ENCODE results near the gene MYH16. TPM values are rescaled to one million over a fixed set of nuclear protein-coding genes. Genes with fewer than 3 reads are reported as not detected.

Gene MYH16
- total and polyA plus RNA-seq, 9 of the 15 experiments (the other 6 are each of a cell fraction or from before 2014, with no cell fraction given), result 0.09 TPM; not detected in 8

GRCh38 chr7:99244939-99245338 is 27.7 kb upstream of the MYH16 start (continued):
- TF ChIP-seq XRCC3 (IDR thresholded peaks at IDR 0.05), result no peak

DNA sequence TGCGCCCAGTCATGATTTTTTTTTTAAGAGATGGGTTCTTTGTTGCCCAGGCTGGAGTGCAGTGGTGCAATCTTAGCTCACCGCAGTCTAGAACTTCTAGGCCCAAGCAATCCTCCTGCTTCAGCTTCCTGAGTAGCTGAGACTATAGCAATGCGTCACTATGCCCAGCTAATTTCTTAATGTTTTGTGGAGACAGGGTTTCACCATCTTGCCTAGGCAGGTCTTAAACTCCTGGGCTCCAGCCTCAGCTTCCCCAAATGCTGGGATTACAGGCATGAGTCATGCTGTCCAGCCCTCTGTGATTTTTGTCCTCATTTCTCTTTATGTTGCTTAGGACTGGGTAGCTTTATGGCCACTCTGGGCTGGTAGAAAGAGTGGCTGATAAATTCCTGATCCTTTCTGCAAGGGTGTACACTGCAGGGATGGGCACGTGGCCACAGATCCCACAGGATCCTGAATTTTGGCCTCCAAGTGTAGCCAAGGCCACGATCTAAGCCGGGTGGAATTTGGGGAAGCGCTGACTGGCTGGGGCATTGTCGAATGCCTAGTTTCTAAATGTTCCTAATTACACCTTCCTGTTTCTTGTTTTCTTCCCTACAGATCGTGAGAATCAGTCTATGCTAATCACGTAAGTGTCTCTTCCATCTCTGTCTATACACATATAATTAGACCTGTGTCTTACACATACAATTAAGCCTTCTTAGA is 24.1 kb upstream of the MYH16 start:
- no peak overlapping the region for H3K4me2 ChIP-seq (ENCODE audit: insufficient read depth, low read length)
- H3K27ac ChIP-seq (ENCODE audit: extremely low read depth, low read depth, low read length), result no peak overlapping the region
- ChIA-PET POLR2A (interaction anchor here (0.7 to 1.3 kb wide), 3 partner anchors 32 to 875 kb away, joined by 3 to 4 read pairs (median 3); no protein-coding TSS in a partner anchor), CTCF (ENCODE audit: low intra/inter-chr PET ratio) (no interaction called here)
- H3K9me3 ChIP-seq (replicated peaks; ENCODE audit: control insufficient read depth, insufficient read depth, low read depth, low read length), result no peaks in the 10 kb centered on the region
- no peak for TF ChIP-seq SMARCA5 (IDR thresholded peaks at IDR 0.05)
- no peak for TF ChIP-seq ZNF785 (CRISPR knock-in tag; IDR thresholded peaks at IDR 0.05)
- in situ Hi-C loops (cut with MboI) (no loop called here), intact Hi-C loops (cut with micrococcal nuclease) (no loop called here)
- peaks cover 35 to 68% of the 10 kb centered on the region in 2 experiments; a peak in 4 of 5 replicates for H3K27me3 ChIP-seq (ENCODE audit: control insufficient read depth in 2 of 2, insufficient read depth in 2 of 2, low read length in 2 of 2)
- DNase-seq (ENCODE audit: extremely low read depth in 1 of 4, low spot score in 3 of 4) (no peak), FAIRE-seq (no peak), ATAC-seq (no peak)
- WGBS (ENCODE audit: insufficient coverage, low coverage, missing lambda C conversion rate), result 6% methylated on average over 10 of the region's 10 CpGs
- no peak overlapping the region for H3K4me3 ChIP-seq
- H4K20me1 ChIP-seq (replicated peaks; ENCODE audit: control insufficient read depth, insufficient read depth, low read length), result no peaks in the 10 kb centered on the region
- no peak overlapping the region for H3K9ac ChIP-seq (ENCODE audit: insufficient read depth in 1 of 2, low read depth in 2 of 2, low read length in 2 of 2)
- BruUV-seq (replicated peaks), result no TSS peak
- H2AFZ ChIP-seq (ENCODE audit: low read depth, low read length), result no peak overlapping the region
- H3K4me1 ChIP-seq (replicated peaks in 1 of 2; ENCODE audit: control insufficient read depth in 2 of 2, insufficient read depth in 2 of 2, low read length in 2 of 2), result no peaks in the 10 kb centered on the region; a peak in 1 of 5 replicates
- no peaks in the 10 kb centered on the region for H3K36me3 ChIP-seq (ENCODE audit: control insufficient read depth, insufficient read depth, low read length)
- H3K79me2 ChIP-seq (ENCODE audit: control insufficient read depth, insufficient read depth, low read length), result no peaks in the 10 kb centered on the region
- no peaks in the 10 kb centered on the region for H3K9me1 ChIP-seq (ENCODE audit: control insufficient read depth, insufficient read depth, low read length)

All from K562 (cell line).